Activated effector memory CD4-positive, alpha-beta T cell treated with anti-CD3 and anti-CD28 coated beads, Interleukin-2, amount 50 U/mL, for 16 hours (primary cell): ENCODE data around the gene FITM2.

Experiments
- DNase-seq: peaks from one replicate; pipeline ENCODE4 v3.0.0-alpha.2; 2020

The FITM2 gene

GRCh38 chr20:44274303-44275017, 36.5 kb downstream of the FITM2 start:
- DNase-seq, result no peak

DNA sequence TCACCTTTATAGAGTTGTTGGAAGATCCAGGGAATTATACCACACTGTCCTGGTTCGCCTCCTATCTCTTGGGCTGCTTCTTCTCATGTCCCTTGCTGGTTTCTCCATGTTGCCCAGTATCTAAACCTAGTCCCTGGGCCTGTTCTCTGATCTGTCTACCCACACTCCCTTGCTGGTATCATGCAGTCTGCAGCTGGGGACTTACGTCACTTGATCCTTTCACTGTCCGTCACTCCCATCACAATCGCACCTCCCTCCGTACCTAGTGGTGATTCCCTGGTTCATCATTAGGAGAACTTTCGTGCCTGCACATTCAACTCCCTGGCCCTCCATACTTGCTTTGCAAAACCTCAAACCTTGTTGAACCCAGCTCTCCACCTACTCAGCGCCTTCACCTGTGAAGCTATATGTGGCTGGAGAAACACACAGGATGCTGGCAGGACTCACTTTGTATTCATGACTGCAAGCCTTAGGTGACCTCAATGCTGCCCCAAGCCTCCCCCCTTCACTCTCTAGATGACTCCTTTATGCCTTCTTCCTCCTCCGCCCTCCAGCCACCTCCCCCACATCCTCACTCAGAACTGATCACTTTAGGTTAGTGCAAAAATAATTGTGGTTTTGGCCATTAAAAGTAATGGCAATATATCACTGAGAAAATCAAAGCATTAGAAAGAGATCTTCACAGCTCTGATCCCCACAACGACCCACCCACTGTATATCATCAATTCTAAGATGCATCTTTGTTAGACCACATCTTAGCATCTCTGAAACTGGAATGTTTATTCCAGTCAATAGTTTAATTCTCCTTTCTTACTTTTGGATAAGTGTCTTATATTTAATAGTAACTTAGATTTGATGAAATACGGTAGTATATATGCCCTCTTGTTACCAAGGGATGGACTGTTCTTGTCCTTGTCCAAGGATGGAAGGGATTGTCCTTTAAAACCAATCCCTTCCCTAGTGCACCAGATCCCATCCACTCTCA, 37.5 kb downstream of the FITM2 start:
- DNase-seq, result no peak

GRCh38 chr20:44271915-44272663, 38.9 kb downstream of the FITM2 start:
- DNase-seq, result no peak

GRCh38 chr20:44268802-44269201, 42.2 kb downstream of the FITM2 start:
- no peak for DNase-seq

GRCh38 chr20:44264287-44264686, 46.7 kb downstream of the FITM2 start:
- no peak for DNase-seq

- no peak for DNase-seq
Observed at GRCh38 chr20:44258226-44258890, 52.6 kb downstream of the FITM2 start.

- DNase-seq, result no peak
Observed at GRCh38 chr20:44256961-44257360, 54.0 kb downstream of the FITM2 start.

GRCh38 chr20:44255942-44256341, 55.1 kb downstream of the FITM2 start:
- DNase-seq, result no peak

GRCh38 chr20:44254073-44254472, 56.9 kb downstream of the FITM2 start:
- no peak for DNase-seq

DNA sequence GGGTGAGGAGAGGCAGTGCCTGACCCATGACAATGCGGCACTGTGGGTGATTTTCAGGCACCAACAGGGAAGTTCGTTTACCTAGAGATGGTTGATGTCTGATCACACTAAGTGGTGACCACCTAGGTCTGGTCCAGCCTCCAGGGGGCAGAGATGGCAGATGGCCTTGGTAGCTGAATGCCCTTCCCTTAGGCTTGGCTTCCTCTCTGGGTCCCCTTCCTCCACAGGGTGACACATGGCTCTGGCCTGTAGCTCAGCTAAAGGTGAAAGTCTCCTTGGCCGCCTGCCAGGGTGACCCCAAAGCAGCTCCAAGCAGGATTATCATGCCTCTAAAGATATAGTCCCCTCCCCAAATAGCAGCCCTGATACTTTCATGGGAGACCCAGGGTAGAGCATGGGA, 57.5 kb downstream of the FITM2 start:
- no peak for DNase-seq
